IMR-90 (cell line): ENCODE measurements around the gene ITPR3. TPM values are rescaled to one million over a fixed set of nuclear protein-coding genes. Genes with fewer than 3 reads are reported as not detected.

ENCODE experiments used
- ATAC-seq: fragments of 200-7000 bp; cut with Tn5 transposase; 2 replicates; pipeline ENCODE4 v1.9.1; 2020; ENCODE audit warnings: low read depth, mild to moderate bottlenecking, moderate library complexity
- BruUV-seq: library from RNA; stranded (reverse); fragments of 400-500 nt; replicated peaks from 2 replicates; lab custom pipeline; 2021; lab: Mats Ljungman, UMichigan
- CTCF ChIA-PET: fragments of 300-600 bp; formaldehyde crosslinking; extraction: SDS; loops from one replicate; lab custom pipeline; 2021; ENCODE audit warnings: antibody characterized with exemption; lab: Yijun Ruan, JAX
- POLR2A ChIA-PET: fragments of 300-600 bp; sonication (Branson Sonifier 250); formaldehyde crosslinking; loops from one replicate; lab custom pipeline; 2022; ENCODE audit warnings: antibody characterized with exemption; ENCODE audit not compliant: unreplicated experiment; lab: Charles Lee
- DNase-seq: peaks from one replicate; pipeline ENCODE4 v3.0.0; 2013
- H2AFZ ChIP-seq: replicated peaks from 2 replicates; pipeline ENCODE3; 2013; ENCODE audit warnings: low read length, mild to moderate bottlenecking; ENCODE audit not compliant: poor library complexity
- H2AK5ac ChIP-seq: 2 replicates; pipeline ENCODE4 v1.6.1; 2013; ENCODE audit warnings: low read depth, low read length, inconsistent platforms
- H2AK9ac ChIP-seq: replicated peaks from 2 replicates; pipeline ENCODE3; 2013; ENCODE audit warnings: mild to moderate bottlenecking, low read depth, low read length, moderate library complexity; ENCODE audit not compliant: poor library complexity
- H2BK120ac ChIP-seq: 2 replicates; pipeline ENCODE4 v1.6.1; 2013; ENCODE audit warnings: low read depth, low read length, inconsistent platforms
- H2BK15ac ChIP-seq: 3 replicates; pipeline ENCODE4 v1.6.1; 2013; ENCODE audit warnings: low read depth, low read length, inconsistent platforms
- H2BK20ac ChIP-seq: 2 replicates; pipeline ENCODE4 v1.6.1; 2013; ENCODE audit warnings: low read depth, mild to moderate bottlenecking, inconsistent platforms, low read length, moderate library complexity
- H2BK5ac ChIP-seq: 2 replicates; pipeline ENCODE4 v1.6.1; 2013; ENCODE audit warnings: mild to moderate bottlenecking, low read depth, low read length, inconsistent platforms; ENCODE audit not compliant: poor library complexity, severe bottlenecking
- H3K14ac ChIP-seq: replicated peaks from 2 replicates; pipeline ENCODE4 v1.6.1; 2013; ENCODE audit warnings: low read depth, low read length, inconsistent platforms
- H3K18ac ChIP-seq: 2 replicates; pipeline ENCODE4 v1.6.1; 2013; ENCODE audit warnings: low read depth, low read length, control low read depth
- H3K23ac ChIP-seq: 2 replicates; pipeline ENCODE4 v1.6.1; 2013; ENCODE audit warnings: low read depth, low read length, inconsistent platforms
- H3K27ac ChIP-seq: 2 replicates; pipeline ENCODE4 v1.5.1; 2013; ENCODE audit warnings: mild to moderate bottlenecking, control low read depth, low read length; ENCODE audit not compliant: insufficient read depth
- H3K27me3 ChIP-seq: 2 replicates; pipeline ENCODE4 v1.6.1; 2013; ENCODE audit warnings: low read length; ENCODE audit not compliant: control insufficient read depth, insufficient read depth
- H3K36me3 ChIP-seq: 2 replicates; pipeline ENCODE4 v1.6.1; 2013; ENCODE audit warnings: low read length, mixed read lengths; ENCODE audit not compliant: control insufficient read depth, insufficient read depth
- H3K4ac ChIP-seq: 2 replicates; pipeline ENCODE4 v1.6.1; 2013; ENCODE audit warnings: low read depth, low read length, inconsistent platforms
- H3K4me1 ChIP-seq: 2 replicates; pipeline ENCODE4 v1.6.1; 2013; ENCODE audit warnings: low read length, mixed read lengths; ENCODE audit not compliant: control insufficient read depth, insufficient read depth
- H3K4me2 ChIP-seq: 2 replicates; pipeline ENCODE4 v1.6.1; 2013; ENCODE audit warnings: low read depth, mild to moderate bottlenecking, control low read depth, low read length, moderate library complexity
- H3K4me3 ChIP-seq: 2 replicates; pipeline ENCODE4 v1.5.1; 2013; ENCODE audit warnings: low read depth, mild to moderate bottlenecking, control low read depth, low read length, moderate library complexity; ENCODE audit not compliant: insufficient read depth
- H3K56ac ChIP-seq: 2 replicates; pipeline ENCODE4 v1.6.1; 2013; ENCODE audit warnings: low read length, inconsistent platforms; ENCODE audit not compliant: insufficient read depth; ENCODE audit errors: extremely low read depth
- H3K79me1 ChIP-seq, 2 experiments: 2 replicates each; pipeline ENCODE4 v1.6.1; 2013; ENCODE audit warnings: low read length in 2 of 2, inconsistent platforms in 1 of 2, low read depth in 1 of 2
- H3K9ac ChIP-seq: 2 replicates; pipeline ENCODE4 v1.6.1; 2013; ENCODE audit warnings: low read depth, low read length, control low read depth
- H3K9me1 ChIP-seq: 2 replicates; pipeline ENCODE4 v1.6.1; 2013; ENCODE audit warnings: low read length, inconsistent platforms; ENCODE audit not compliant: insufficient read depth
- H3K9me3 ChIP-seq: 2 replicates; pipeline ENCODE4 v1.6.1; 2013; ENCODE audit warnings: low read length; ENCODE audit not compliant: control insufficient read depth, insufficient read depth
- H4K20me1 ChIP-seq: 2 replicates; pipeline ENCODE4 v1.6.1; 2013; ENCODE audit warnings: low read length, inconsistent platforms; ENCODE audit not compliant: insufficient read depth
- H4K5ac ChIP-seq: 2 replicates; pipeline ENCODE4 v1.6.1; 2013; ENCODE audit warnings: mild to moderate bottlenecking, low read depth, low read length, control low read depth
- H4K8ac ChIP-seq, 2 experiments: 2 replicates each; pipeline ENCODE4 v1.6.1; 2013; ENCODE audit warnings: low read depth in 2 of 2, low read length in 2 of 2, control low read depth in 1 of 2, inconsistent platforms in 1 of 2
- H4K91ac ChIP-seq: 2 replicates; pipeline ENCODE4 v1.6.1; 2013; ENCODE audit warnings: low read depth, low read length, inconsistent platforms; ENCODE audit not compliant: insufficient read depth
- BHLHE40 ChIP-seq: fragments of 150-350 bp; IDR thresholded peaks from 2 replicates; pipeline ENCODE4 v1.6.1; 2016; ENCODE audit warnings: mild to moderate bottlenecking, low read depth, low read length
- CEBPB ChIP-seq: IDR thresholded peaks from 2 replicates; pipeline ENCODE4 v1.6.1; 2012; ENCODE audit warnings: low read depth, low read length, improper control_type of control experiment
- CHD1 ChIP-seq: IDR thresholded peaks from 2 replicates; pipeline ENCODE4 v1.6.1; 2012; ENCODE audit warnings: low read depth, low read length, improper control_type of control experiment
- CTCF ChIP-seq: conservative IDR thresholded peaks from 2 replicates; pipeline ENCODE4 v1.5.1; 2012; ENCODE audit warnings: mild to moderate bottlenecking, low read depth, low read length, improper control_type of control experiment
- FOS ChIP-seq: fragments of 150-350 bp; IDR thresholded peaks from 2 replicates; pipeline ENCODE4 v1.6.1; 2016; ENCODE audit warnings: low read depth, low read length
- MAFK ChIP-seq: IDR thresholded peaks from 2 replicates; pipeline ENCODE4 v1.6.1; 2012; ENCODE audit warnings: low read depth, low read length, improper control_type of control experiment
- MAZ ChIP-seq: IDR thresholded peaks from 2 replicates; pipeline ENCODE4 v1.6.1; 2012; ENCODE audit warnings: low read depth, mild to moderate bottlenecking, low read length, improper control_type of control experiment, moderate library complexity, borderline replicate concordance
- MXI1 ChIP-seq: IDR thresholded peaks from 2 replicates; pipeline ENCODE4 v1.6.1; 2012; ENCODE audit warnings: low read depth, mild to moderate bottlenecking, low read length, moderate library complexity, borderline replicate concordance
- NFE2L2 ChIP-seq: fragments of 150-350 bp; IDR thresholded peaks from 2 replicates; pipeline ENCODE4 v1.6.1; 2016; ENCODE audit warnings: low read depth, mild to moderate bottlenecking, low read length
- POLR2A ChIP-seq: IDR thresholded peaks from 2 replicates; pipeline ENCODE4 v1.6.1; 2012; ENCODE audit warnings: mild to moderate bottlenecking, low read depth, low read length
- RAD21 ChIP-seq: IDR thresholded peaks from 2 replicates; pipeline ENCODE4 v1.6.1; 2012; ENCODE audit warnings: low read length, improper control_type of control experiment
- RCOR1 ChIP-seq: IDR thresholded peaks from 2 replicates; pipeline ENCODE4 v1.6.1; 2012; ENCODE audit warnings: mild to moderate bottlenecking, low read length, improper control_type of control experiment; ENCODE audit not compliant: insufficient replicate concordance
- RFX5 ChIP-seq: IDR thresholded peaks from 2 replicates; pipeline ENCODE4 v1.8.0; 2012; ENCODE audit warnings: low read depth, mild to moderate bottlenecking, low read length, moderate library complexity
- SMC3 ChIP-seq: fragments of 150-350 bp; IDR thresholded peaks from 2 replicates; pipeline ENCODE4 v1.6.1; 2016; ENCODE audit warnings: low read depth, mild to moderate bottlenecking, antibody characterized with exemption, low read length, moderate library complexity
- WGBS, 2 experiments: methylation state at CpG; one replicate each; pipeline versions ENCODE4 v1.1.5 to v1.1.7; 2013; ENCODE audit warnings: missing lambda C conversion rate in 2 of 2; ENCODE audit not compliant: insufficient read length in 1 of 2; ENCODE audit errors: extremely low coverage in 2 of 2; 5-methylcytosine and 5-hydroxymethylcytosine counted together
- dilution Hi-C: fragments of 300-500 bp; cut with HindIII; formaldehyde crosslinking; loops from one replicate; pipeline ENCODE4 v1.14.3; 2018; ENCODE audit warnings: low sequenced_read_pairs; ENCODE audit not compliant: unreplicated experiment
- in situ Hi-C: fragments of 300-500 bp; cut with MboI; formaldehyde crosslinking; loops from 3 replicates; pipeline ENCODE4 v1.14.3; 2019; ENCODE audit warnings: low sequenced_read_pairs, inconsistent platforms, mixed read lengths
- intact Hi-C: fragments of 100-400 bp; cut with micrococcal nuclease; formaldehyde crosslinking; loops from 2 replicates; pipeline ENCODE4 v1.10.0; 2022
- polyA plus RNA-seq, 3 experiments: library from polyadenylated mRNA; depleted of rRNA; stranded (reverse); fragments of >200 nt; gene quantifications; 2 replicates each; pipeline ENCODE4 v1.2.3, GENCODE V29; 2012; ENCODE audit warnings: low replicate concordance in 1 of 3
- total RNA-seq: library from RNA; depleted of rRNA; stranded (reverse); fragments of >200 nt; gene quantifications from 2 replicates; pipeline ENCODE4 v1.2.3, GENCODE V29; 2012
- TF ChIP-seq, protein P1 (sequence below): fragments of 150-350 bp; IDR thresholded peaks from 2 replicates; pipeline ENCODE4 v1.6.1; 2017; ENCODE audit warnings: mild to moderate bottlenecking, antibody characterized with exemption, low read length, low read depth
- TF ChIP-seq, protein P2 (sequence below): fragments of 150-350 bp; IDR thresholded peaks from 2 replicates; pipeline ENCODE4 v1.6.1; 2016; ENCODE audit warnings: low read depth, mild to moderate bottlenecking, low read length, moderate library complexity, borderline replicate concordance

ITPR3 gene
- total and polyA plus RNA-seq, 2 of the 4 experiments (the other 2 are of a cell fraction): 1.6 to 3.7 TPM

DNA sequence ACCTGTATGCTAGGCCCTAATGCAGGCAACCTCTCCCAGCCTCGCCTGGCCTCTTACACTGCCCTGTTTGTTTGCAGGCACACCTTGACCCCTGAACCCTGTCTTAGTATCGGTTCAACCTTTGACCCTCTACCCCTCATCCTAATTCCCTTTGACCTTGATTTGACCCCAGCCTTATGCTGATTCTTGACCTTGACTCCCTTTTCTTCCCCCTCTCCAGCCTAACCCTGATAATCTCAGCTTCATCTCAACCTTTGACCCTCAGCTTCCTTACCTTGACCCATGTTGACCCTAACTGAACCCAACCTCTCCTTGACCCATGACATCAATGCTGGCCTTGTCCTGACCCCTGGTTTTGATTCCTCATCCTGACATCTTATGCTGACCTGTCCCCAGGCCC lies 56.6 kb downstream of the ITPR3 start:
- 100% methylated on average over 2 of the region's 2 CpGs; no CpG with 5 or more reads in 1 of the 2 experiments for WGBS, 2 experiments

More for the DNA sequence above, 56.6 kb downstream of the ITPR3 start:
- Histone ChIP-seq H2BK120ac (peak overlapping the region; percentile 30; the same call in 1 of the 2 replicates), H3K27ac (no peak overlapping the region; the same call in 1 of the 2 replicates), H2AK9ac (no peak overlapping the region), H3K56ac (no peak overlapping the region), H2BK5ac (no peak overlapping the region), H3K9me3 (no peaks in the 10 kb centered on the region), H2AFZ (peak overlapping the region; percentile 14), H3K18ac (no peak overlapping the region), H3K79me1 (no peaks in the 10 kb centered on the region), H3K23ac (no peak overlapping the region), H3K4me3 (no peak overlapping the region), H3K14ac (no peak overlapping the region), H3K4me1 (peaks cover 20% of the 10 kb centered on the region), H3K9me1 (peaks cover 20% of the 10 kb centered on the region), H3K36me3 (no peaks in the 10 kb centered on the region), H4K91ac (no peak overlapping the region; the same call in 1 of the 2 replicates), H3K4me2 (no peak overlapping the region), H4K5ac (no peak overlapping the region), H3K4ac (peak overlapping the region; percentile 45), H3K27me3 (no peaks in the 10 kb centered on the region), H2AK5ac (peak overlapping the region; percentile 69; the same call in 1 of the 2 replicates), H4K20me1 (no peaks in the 10 kb centered on the region), H2BK15ac (0 out of 3 replicates have a peak overlapping the region, but pooled peaks have one; percentile 6), H3K9ac (no peak overlapping the region), H2BK20ac (peak overlapping the region; percentile 40; the same call in 1 of the 2 replicates), H4K8ac (peak overlapping the region in 1 of 2 experiments; percentile 40; a peak in 1 of 4 replicates)
- intact Hi-C loops: loop anchor here (10.0 kb wide), 1 partner anchor 223 kb away; the partner anchor contains the start of gene ZBTB9
- no TSS peak for BruUV-seq
- ChIA-PET CTCF (no interaction called here), POLR2A (no interaction called here)
- no peak for ATAC-seq
- in situ Hi-C loops: no loop called here
- TF ChIP-seq NFE2L2 (no peak), CHD1 (no peak), SMC3 (no peak), MAZ (no peak), CTCF (no peak), BHLHE40 (no peak), MAFK (no peak), RCOR1 (no peak), POLR2A (no peak), FOS (no peak), RAD21 (no peak), RFX5 (no peak), MXI1 (no peak), CEBPB (no peak)
- TF ChIP-seq, protein P1, sequence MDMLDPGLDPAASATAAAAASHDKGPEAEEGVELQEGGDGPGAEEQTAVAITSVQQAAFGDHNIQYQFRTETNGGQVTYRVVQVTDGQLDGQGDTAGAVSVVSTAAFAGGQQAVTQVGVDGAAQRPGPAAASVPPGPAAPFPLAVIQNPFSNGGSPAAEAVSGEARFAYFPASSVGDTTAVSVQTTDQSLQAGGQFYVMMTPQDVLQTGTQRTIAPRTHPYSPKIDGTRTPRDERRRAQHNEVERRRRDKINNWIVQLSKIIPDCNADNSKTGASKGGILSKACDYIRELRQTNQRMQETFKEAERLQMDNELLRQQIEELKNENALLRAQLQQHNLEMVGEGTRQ: no peak
- TF ChIP-seq, protein P2, sequence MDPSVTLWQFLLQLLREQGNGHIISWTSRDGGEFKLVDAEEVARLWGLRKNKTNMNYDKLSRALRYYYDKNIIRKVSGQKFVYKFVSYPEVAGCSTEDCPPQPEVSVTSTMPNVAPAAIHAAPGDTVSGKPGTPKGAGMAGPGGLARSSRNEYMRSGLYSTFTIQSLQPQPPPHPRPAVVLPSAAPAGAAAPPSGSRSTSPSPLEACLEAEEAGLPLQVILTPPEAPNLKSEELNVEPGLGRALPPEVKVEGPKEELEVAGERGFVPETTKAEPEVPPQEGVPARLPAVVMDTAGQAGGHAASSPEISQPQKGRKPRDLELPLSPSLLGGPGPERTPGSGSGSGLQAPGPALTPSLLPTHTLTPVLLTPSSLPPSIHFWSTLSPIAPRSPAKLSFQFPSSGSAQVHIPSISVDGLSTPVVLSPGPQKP: no peak
- no peak for DNase-seq
- dilution Hi-C loops: no loop called here
